NCI-H460 (cell line): ENCODE results near the gene NTPCR. TPM values are rescaled to one million over a fixed set of nuclear protein-coding genes. Genes with fewer than 3 reads are reported as not detected.

ENCODE experiments used
- total RNA-seq: library from RNA; depleted of rRNA; stranded (reverse); fragments of >200 nt; shearing (Covaris generic); gene quantifications from 2 replicates; pipeline ENCODE4 v1.2.3, GENCODE V29; 2014; rRNA removed

Gene NTPCR
- total RNA-seq, 1 experiment from 2014 or later, result 101 TPM

Other genes with a start within 250 kb of the NTPCR start
- gene MAP10, start 145.2 kb upstream of the NTPCR start, total RNA-seq, result 0.59 and 1.1 TPM in 2 replicates